Measurements from ENCODE around the gene TCERG1L.

Gene TCERG1L

DNA sequence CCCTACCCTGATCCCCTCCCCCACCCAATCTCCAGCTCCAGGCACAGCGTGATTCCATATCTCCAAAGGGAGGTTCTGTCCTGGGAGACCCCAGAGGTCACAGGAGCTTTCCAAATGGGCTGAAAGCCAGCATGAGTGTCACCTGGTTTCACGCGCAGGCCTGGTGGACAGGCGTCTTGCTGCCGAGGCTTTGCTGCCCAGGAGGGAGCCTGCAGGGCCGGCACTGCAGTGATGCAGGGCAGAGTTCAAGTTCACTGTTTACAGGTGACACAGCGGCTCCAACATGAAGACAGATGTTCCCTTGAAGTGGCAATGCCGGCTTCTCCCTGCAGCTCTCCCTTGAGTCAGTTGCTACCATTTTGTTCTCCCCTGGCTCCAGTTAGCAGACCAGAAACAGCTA, 104.3 kb downstream of the TCERG1L start:
- DNase-seq (ENCODE audit: low read depth), result no peak

DNA sequence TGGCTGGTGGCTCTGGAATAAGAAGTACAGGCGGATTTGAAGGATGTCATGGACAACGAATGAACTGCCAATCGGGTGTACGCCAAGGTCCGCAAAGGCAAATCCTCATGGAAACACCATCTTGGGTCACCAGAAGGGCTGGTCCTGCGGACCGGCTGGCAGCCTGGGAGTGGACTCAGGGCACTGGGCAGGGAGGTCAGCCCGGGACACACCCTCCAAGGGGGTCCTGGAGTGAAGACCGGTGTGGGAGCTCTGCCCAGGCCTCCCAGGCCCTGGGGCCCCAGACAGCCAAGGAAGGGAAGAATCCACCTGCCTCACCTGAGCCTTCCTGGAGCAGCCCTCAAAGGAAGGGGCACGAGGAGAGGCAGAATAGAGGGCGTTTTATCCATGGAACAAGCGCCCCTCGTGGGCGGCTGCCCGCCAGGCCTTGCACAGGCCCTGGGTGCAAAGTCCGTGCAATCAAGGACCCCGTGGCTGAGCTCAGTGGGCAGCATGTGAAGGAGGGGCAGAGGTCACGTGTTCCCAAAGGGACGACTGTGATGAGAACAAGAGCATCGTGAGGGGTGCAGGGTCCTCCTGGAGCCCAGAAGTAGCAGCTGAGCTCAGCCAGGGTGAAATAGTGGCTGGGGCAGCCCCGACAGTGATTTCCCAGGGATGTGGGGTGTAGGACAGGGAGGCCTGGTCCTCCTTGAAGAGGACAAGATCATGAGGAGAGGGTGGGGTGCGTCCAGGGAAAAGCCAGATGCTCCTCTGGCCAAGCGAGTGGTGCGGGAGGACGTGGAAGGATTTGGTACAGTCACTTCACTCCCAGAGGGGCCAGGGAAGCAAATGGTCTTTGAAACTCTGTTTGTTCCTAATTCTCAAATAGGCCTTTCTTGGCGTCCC, 105.2 kb downstream of the TCERG1L start:
- DNase-seq (ENCODE audit: low read depth), result no peak

DNA sequence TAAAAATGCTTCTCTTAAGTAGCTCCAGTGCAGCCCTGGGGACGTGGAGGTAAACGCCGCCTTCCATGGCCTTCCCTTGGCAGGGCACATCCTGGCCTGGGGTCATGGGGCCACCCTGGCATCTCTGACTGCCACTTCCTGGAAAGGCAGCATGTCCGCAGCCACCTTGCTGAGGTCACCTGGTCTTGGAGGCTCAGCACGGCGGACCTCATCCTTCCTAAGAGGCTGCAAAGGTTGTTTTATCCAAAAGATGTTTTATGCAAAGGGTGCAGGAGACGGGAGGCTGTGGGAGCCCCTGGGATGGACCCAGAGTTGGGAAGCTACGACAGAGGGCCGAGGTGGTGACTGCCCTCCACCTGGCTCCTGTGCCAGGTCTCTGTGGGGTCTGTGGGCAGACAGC, 106.0 kb downstream of the TCERG1L start:
- no peak for DNase-seq (ENCODE audit: low read depth)

DNA sequence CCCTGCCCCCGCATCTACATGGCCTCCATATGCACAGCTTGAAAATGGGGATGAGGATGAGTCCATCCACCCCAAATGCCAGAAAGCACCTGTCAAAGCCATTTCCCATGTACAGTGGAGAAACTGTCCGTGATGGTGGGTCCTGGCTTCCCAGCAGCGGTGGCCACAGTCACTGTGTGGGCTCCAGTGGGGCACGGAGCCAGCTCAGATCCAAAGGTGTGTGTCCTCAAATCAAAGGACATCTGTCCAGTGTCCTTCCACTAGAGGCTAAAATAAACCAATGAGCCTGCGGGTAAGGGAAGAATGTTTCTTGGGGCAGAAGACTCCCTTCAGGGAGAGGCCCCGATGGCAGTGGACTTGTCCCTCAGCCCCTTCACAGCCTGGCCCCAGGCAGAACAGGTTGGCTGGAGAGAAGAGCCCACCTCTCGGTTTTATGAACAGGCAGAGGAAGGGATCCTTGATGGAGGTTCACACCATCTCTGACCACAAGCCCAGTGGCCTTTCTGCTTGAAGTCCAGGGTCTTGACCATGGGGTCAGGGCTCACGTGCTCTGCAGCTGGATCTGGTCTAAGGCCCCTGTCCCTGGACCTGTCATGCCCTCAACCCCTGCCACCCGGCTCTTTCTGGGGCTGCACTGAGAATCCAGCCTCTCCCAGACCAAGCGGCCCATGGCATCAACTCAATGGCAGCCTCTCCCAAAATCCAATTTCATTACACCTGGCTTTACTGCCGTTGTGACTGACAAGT, 106.9 kb downstream of the TCERG1L start:
- no peak for DNase-seq (ENCODE audit: low read depth)

DNA sequence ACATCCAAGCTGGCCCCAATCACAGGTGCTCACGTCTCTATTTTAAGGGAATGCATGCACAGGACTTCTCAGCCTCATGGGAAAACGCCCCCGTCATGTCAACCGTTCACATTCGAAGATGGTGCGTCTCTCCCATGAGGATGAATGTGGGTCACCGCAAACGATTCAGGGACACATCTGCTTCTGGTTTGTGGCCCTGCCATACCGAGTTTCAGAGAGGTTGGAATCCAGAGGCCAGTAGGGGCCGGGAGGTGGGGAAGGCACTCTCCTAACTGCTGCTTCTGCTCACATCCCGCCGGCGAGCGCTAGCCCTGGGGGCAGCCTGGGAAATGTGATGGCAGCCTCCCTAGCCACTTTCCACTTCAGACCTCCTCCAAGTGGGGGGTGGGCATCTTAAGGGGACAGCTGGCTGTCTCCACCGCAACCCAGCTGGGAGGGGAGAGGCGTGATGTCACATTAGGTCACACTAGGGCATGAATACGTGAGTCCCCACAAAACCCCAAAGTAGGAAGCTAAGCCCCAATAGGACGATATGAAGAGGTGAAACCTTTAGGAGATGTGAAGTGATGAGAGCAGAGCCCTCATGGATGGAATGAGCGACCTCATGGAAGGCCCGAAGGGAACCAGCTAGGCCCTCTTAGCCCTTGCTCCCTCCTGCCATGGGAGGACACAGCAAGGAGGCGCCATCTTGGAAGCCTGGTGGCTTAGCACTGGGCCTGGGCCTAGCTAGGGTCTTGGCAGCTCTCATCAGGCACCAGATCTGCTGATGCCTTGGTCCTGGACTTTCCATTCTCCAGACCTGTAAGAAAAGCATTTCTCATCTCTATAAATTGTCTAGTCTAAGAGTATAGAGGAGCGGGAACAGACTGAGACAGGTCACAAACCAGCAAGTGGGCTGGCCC, 107.8 kb downstream of the TCERG1L start:
- DNase-seq (ENCODE audit: low read depth), result no peak

DNA sequence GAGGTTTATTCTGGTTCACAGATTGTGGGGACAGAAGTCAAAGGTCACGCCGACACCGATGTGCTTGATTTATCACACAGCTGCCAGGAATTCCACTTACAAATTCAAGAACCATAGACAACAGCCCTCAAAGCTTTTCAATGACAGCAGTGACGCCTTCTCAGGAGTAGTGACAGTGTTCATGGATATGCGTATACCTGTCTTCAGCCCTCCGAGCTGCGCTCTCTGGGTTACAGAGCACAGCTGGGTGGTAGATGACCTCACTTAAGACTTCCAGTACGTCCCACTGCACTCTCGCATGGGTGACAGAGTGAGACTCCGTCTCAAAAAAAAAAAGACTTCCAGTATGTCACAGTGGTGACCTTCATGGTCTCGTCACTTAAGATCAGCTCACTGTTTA, 108.5 kb downstream of the TCERG1L start:
- no peak for DNase-seq (ENCODE audit: low read depth)

DNA sequence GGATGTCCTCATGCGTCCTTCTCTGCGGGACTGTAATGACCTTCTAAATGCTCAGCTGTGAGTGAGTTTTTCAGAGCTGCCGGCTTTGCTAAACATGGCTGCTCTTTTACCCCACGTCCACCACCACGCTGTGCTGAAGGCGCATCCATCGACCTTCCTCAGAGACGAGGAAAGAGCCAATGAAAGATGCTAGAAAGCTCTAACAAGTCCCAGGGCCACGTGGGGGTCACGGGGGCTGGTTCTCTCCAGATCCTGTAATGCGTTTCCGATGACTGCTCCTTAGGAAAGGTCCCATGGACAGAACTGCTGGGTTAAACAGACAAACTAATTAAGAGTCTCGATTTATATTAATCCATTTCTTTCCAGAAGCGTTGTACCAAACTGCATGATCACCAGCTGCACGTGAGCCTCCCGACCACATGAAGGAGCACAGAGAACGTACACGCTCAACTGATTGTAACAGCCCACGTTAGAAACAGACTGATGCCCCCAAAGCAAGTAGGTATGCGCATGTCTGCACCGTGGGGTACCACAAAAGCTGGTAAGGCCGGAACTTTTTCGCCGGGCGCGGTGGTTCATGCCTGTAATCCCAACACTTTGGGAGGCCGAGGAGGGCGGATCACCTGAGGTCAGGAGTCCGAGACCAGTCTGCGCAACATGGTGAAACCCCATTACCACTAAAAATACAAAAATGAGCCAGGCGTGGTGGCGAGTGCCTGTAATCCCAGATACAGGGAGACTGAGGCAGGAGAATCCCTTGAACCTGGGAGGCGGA, 109.6 kb downstream of the TCERG1L start:
- DNase-seq (ENCODE audit: low read depth), result no peak

DNA sequence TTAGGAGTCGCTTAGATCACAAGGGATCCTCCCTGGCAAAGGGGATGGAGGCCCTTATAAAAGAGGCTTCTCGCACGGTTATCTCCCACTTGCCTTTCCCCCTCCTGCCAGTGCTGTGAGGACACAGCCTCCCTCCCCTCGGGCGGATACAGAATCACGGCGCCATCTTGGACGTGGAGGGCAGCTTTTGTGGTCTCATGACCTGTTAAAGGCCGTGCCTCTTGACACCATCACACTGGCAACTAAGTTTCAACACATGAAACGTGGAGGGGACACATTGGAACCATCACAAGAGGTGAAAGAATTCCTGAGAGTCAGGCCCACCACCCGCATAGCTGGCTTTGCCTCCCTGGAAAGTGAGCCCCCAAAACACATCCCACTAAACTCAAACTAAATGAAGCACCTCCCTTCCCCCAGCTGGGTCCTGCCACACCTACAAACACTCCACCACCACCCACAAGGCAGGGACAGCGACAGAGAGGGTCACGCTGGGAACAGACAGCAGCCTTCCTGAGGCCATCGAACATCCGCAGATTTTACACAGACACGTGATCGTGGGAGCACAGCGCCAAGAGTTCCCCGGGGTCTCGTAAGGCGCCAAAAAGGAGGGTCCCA, 110.6 kb downstream of the TCERG1L start:
- DNase-seq (ENCODE audit: low read depth), result no peak

DNA sequence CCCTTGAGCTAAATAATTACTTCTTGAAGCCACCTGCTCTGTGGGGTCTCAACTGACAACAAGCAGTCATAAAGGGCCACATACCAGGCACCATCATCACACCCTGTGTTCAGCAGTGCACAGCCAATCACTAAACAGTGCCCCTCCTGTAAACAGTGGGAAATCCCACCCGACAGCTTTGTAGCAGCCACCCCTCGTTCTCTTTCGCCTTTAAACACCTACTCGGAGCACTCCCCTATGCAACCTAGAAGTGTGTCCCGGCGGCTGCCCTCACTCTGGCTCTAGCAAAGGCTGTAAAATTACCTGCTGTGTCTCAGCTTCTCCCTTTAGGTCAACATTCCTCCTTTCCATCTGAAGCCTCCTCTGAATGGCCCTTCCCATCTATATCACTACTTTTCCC, 111.9 kb downstream of the TCERG1L start:
- no peak for DNase-seq (ENCODE audit: low read depth)

DNA sequence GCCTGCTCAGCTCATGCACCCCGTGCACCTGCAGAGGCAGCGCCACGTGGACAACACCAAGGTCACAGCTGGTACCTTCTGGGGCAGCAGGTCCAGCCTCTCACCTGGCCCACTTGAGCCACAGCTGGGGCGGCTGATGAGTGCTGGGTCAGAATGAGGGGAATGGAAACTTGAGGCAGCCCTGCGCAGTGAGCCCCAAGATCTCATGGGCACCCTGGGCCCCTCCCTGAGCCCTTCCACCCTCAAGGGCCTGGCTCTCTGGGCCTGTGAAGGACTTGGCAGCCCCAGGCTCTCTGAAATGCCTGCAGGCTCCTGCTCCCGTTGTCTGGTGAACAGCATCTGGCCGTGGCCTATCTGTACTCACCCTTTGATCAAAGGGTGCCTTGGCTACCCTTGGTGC, 112.7 kb downstream of the TCERG1L start:
- no peak for DNase-seq (ENCODE audit: low read depth)

DNA sequence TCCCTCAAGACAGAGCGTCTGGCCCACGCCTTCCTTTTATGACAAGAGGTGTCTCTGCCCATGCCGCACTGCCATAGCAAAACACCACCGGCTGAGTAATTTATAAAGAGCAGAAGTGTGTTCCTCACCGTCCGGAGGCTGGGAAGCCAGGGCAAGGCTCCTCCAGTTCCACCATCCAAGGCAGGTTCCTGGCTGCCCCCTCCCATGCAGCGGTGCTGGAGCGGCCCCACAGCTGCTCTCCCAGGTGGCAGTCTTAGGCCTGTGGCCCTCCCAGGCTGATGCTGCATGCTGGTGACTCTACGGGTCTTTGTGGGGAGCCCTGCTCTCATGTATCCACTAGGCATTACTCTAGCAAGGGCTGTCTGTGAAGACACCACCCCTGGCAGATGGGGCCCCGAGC, 113.1 kb downstream of the TCERG1L start:
- no peak for DNase-seq (ENCODE audit: low read depth)

DNA sequence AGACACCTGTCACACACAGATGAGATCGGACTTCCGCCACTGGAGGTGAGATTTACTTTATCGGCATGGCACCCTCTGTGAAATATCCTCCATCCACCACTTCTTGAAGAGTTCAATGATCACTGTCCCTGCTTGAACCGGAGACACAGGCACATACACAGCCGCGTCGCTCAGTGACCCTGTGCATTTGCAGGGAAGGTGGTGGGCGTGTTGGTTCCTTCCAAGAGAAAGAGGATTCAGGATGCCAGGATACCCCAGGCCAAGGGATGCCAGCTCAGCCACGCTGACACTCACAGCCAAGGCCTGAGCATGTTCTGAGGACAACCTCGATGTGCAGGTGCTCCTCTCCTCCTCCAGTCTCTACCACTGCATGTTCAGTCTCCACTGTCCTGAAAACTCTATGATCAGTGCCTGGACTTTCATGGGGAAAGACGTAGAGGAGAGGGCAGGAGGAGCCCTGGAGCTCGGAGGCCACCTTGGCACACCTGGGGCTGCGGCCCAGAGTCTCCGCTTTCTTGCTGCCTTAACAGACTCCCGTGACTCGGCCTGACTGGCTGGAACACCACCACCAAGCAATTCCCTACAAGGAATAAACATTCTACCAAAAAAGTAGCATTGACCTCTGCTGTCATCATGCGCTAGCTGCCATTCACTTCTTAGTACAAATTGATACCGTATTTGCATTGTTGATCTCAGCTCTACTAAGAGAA, 115.2 kb downstream of the TCERG1L start:
- DNase-seq (ENCODE audit: low read depth), result no peak

DNA sequence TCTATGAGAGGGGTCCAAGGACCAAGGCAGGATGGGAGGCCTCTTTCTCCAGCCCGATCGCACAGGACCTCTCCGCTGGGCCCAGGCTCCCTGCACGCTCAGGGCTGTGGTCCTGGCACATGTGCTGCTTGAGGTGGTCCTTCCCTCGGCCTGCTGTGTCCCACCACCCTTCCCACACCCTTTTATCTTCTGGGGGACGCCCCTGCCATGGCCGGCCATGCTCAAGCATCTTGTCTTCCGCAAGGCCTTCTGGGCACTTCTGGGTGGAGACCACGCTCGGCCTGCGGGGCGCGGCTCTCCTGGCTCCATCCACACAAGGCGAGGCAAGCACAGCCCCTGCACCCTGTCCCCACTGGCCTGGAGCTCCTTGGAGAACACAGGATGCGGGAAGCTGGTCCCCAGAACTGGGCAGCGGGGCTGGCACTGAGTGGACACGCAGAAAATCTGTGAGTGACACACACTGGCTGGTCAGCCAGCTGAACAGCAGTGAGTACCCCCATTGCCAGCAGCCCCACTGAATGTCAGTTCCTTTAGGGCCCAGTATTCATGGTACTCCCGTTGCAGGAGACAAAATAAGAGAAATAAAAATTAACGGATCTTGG, 115.9 kb downstream of the TCERG1L start:
- DNase-seq (ENCODE audit: low read depth), result no peak

DNA sequence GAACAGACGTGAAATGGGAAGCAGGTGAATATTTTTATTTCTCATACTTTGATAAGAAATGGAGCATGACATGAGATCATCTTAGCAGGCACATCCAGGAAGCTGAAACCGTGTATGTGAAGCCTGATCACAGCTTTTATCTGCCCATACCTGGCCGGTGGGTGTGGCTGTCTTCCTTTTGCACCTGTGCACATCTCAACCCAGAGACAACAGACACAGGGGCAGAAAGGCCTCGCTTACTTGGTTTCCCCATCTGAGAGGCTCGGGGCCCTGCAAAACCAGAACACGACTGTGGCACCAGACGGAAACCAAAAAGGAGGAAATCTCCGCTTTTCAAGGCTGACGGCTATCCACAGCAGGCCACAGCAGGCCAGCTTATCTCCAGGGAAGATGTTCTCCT, 116.4 kb downstream of the TCERG1L start:
- DNase-seq (ENCODE audit: low read depth), result no peak

DNA sequence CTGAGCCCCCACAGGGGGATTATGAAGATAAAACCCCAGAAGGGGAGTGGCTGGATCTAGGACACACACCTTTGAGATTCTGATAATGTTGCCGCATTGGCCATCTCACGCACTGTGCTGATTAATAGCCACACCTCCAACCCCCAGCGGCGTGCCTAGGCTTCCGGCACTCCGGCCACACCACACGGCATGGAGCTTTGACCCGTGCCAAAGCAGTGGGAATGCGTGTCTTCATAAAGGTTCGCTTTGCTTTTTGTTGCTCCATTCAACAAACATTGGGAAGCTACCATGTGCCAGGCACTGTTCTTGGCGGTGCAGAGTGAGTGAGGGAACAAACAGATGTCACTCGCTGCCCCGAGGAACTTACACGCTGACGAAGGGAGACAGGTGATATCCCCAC, 117.6 kb downstream of the TCERG1L start:
- DNase-seq (ENCODE audit: low read depth), result no peak

DNA sequence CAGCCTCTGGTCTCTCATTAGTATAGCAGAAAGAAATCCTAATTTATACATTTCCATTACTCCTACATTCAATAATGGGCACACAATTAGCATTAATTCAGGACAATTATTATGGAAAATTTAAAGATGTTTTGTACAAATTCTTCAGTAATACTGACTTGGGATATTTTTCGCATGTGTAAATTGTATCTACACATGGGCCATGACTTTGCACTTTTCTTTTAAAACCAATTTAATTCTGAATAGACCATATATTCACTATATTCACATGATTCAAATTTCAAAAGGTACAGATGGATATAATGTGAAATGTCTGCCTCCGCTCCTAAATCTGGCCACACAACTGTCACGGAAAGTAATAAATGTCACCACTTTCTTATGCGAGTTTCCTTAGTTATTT, 123.0 kb downstream of the TCERG1L start:
- DNase-seq (ENCODE audit: low read depth), result no peak

DNA sequence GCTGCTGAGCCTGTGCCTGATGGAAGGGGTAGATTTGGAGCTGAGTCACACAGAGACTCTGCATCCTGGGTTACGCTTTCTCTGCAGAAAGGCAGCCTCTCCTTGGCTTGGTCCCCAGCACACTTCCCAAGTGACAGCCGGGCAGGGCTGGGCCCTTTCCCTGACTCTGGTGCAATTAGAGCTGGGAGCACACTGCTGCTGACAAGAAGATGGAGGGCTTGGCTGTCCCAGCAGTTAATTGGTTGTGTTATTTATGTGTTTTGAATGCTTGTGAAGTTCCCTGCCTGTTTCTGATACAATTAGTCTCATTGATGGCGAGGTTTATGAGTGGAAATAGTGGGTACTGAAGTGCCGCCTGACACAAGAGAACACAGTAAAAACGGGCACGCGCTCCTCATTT, 123.6 kb downstream of the TCERG1L start:
- no peak for DNase-seq (ENCODE audit: low read depth)

DNA sequence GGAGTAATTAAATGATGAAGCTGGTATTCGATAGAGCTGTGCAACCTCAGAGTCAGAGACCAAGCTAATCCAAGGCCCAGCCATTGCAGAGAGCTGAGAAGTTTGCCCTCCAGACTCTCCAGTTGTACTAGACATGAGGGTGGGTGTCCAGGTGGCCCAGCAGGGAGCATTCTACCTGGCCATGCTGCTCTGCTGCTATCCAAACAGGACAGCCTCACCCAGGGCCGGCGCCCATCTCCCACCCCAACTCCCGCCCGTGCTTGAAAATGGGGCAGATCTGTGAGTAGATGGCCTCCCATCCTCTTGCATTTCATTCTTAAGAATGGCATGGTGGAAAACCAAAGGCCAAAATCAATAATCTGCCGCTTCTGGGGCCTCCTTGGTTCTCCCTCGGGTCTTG, 124.2 kb downstream of the TCERG1L start:
- no peak for DNase-seq (ENCODE audit: low read depth)

DNA sequence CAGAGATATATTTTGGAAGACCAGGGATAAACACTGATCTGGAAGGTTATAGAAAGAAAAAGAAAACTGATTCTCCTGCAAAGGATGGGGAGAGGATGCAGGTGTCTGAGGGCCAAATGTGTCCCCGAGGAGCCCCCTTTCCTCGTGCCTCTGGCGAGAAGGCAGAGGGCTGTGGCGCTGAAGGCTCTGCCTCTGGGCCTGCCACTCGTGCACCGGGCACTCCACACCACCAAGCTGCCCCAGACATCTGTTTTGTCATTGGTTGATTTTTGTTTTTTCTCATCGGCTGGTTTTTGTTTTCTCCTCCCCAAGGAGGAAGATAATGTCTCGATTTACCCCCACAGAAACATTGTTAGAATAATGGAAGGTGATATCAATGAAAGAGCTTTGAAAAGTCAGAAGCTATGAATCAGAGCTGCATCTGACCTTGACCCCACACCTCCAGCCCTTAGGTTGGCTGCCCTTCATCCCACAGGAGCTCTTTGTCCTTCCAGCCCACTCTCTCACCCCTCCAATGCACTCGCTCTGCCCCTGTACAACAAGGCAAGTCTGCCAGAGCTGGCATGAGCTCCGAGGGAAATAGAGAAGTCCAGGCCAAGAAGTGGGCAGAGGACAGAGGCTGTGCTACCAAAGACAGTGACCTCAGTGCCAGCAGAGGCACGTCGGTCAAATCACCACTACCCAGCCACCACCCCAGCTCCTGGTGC, 124.8 kb downstream of the TCERG1L start:
- DNase-seq (ENCODE audit: low read depth), result no peak

DNA sequence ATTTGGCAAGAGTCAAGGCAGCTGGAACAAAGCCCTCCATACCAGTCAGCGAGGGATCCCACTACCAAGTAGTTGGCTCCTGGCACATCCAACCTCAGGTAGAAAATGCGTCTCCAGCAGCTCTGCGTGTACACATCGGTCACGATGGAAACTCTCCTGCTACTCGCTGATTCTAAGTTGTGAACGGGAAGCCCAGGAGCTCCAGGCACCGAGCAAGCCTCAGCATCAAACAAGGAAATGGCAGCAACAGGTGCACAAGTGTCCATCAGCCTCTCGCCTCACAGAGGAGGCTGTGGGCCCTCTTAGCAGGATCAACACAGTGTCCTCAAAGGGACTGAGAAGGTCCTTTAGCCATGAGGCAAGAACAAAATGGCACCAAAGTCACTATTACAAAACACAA, 127.0 kb downstream of the TCERG1L start:
- no peak for DNase-seq (ENCODE audit: low read depth)
